ENCODE data around the gene ELOVL7.
"Not testable (repeated sequence)": the region's sequence is repeated elsewhere in the genome, so short reads cannot be mapped to it uniquely, and the experiment has no call there.

Gene ELOVL7

DNA sequence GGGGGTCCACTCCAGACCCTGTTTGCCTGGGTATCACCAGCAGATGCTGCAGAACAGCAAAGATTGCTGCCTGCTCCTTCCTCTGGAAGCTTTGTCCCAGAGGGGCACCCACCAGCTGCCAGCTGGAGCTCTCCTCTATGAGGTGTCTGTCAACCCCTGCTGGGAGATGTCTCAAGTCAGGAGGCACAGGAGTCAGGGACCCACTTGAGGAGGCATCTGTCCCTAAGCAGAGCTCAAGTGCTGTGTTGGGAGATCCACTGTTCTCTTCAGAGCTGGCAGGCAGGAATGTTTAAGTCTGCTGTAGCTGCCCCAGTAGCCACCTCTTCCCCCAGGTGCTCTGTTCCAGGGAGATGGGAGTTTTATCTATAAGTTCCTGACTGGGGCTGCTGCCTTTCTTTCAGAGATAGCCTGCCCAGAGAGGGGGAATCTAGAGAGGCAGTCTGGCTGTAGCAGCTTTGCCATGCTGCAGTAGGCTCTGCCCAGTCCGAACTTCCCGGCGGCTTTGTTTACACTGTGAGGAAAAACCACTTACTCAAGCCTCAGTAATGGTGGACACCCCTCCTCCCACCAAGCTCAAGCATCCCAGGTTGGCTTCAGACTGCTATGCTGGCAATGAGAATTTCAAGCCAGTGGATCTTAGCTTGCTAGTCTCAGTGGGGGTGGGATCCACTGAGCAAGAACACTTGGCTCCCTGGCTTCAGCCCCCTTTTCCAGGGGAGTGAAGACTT, 128.7 kb downstream of the ELOVL7 start:
- DNase-seq (ENCODE audit: low spot score) = not testable (repeated sequence)

DNA sequence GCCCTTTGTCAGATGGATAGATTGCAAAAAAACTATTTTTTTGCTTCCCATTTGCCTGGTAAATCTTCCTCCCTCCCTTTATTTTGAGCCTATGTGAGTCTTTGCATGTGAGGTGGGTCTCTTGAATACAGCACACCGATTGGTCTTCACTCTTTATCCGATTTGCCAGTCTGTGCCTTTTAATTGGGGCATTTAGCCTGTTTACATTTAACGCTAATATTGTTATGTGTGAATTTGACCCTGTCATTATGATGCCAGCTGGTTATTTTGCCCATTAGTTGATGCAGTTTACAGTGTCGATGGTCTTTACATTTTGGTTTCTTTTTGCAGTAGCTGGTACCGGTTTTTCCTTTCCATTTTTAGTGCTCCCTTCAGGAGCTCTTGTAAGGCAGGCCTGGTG, 131.1 kb downstream of the ELOVL7 start:
- no peak for DNase-seq (ENCODE audit: low spot score)

DNA sequence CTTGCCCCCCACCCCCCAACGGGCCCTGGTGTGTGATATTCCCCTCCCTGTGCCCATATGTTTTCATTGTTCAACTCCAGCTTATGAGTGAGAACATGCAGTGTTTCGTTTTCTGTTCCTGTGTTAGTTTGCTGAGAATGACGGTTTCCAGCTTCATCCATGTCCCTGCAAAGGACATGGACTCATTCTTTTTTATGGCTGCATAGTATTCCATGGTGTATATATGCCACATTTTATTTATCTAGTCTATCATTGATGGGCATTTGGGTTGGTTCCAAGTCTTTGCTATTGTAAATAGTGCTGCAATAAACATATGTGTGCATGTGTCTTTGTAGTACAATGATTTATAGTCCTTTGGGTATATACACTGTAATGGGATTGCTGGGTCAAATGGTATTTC, 132.2 kb downstream of the ELOVL7 start:
- DNase-seq (ENCODE audit: low spot score) = not testable (repeated sequence)

DNA sequence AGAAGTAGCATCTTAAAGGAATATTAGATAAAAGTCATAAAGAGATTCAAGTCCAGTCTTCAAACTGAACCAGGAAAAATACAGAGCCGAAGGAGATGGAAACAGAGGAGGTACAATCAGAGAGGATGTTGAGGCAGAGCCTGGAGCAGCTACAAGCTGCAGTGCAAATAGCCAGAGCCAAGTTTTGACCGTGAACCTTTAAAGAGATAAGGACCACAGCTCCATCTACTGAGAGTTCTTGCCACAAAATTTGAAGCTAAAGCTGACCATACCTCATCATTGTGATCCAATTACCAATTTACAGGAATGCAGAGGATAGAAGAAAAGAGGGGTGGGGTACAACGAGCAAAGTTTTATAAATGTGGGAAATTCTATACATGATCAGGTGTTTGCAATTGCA, 133.7 kb downstream of the ELOVL7 start:
- no peak for DNase-seq (ENCODE audit: low spot score)

DNA sequence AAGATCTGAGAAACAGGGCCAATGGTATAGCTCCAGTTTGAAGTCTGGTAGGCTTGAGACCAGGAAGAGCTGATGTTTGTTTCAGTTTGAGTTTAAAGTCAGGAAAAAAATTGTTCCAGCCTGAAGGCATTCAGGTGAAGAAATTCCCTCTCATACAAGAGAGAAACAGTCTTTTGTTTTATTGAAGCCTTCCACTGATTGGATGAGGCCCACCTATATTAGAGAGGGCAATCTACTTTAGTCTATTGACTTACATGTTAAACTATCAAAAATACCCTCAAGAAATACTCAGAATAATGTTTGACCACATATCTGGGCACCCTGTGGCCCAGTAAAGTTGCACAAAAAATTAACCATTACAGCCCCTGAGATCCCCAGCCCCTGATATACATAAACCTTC, 138.9 kb downstream of the ELOVL7 start:
- no peak for DNase-seq (ENCODE audit: low spot score)

DNA sequence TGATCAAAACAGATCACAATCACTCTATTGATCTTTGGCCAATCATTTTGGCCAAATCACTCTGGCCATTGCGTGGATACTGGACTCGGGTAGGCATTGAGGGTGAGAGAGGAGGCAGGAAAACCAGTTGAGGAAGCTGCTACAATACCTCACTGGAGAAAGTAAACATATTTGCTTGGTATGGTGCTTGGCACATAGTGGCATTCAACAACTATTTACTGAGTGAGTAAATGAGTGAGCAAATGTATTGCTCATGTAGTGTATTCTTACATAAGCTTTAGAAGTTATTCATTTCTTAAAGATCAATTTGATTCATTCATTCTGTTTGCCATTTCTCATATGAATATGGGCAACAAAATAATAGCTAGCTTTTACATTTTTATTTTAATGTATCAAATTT, 140.1 kb downstream of the ELOVL7 start:
- no peak for DNase-seq (ENCODE audit: low spot score)
